HepG2 (cell line): ENCODE data around the gene TPRKB. TPM values are rescaled to one million over a fixed set of nuclear protein-coding genes. Genes with fewer than 3 reads are reported as not detected.

ENCODE experiments used
- ATF7 ChIP-seq, 2 experiments: fragments of 450-650 bp in 1 of 2; sonication (generic) in 1 of 2; formaldehyde crosslinking in 1 of 2; IDR thresholded peaks; 2 replicates each; pipeline versions ENCODE4 v1.4.0 to v1.6.1; 2016 to 2020; ENCODE audit warnings: antibody characterized with exemption in 1 of 2, mild to moderate bottlenecking in 1 of 2, missing genetic modification reagents in 1 of 2
- DR1 ChIP-seq: sonication (generic); formaldehyde crosslinking; IDR thresholded peaks from 2 replicates; pipeline ENCODE4 v1.8.0; 2021; ENCODE audit warnings: mild to moderate bottlenecking, missing genetic modification reagents, inconsistent platforms
- ETV5 ChIP-seq: IDR thresholded peaks from 2 replicates; pipeline ENCODE4 v1.6.1; 2018; ENCODE audit warnings: missing biosample characterization, missing genetic modification reagents, inconsistent platforms, borderline replicate concordance
- NFIB ChIP-seq: sonication (generic); formaldehyde crosslinking; IDR thresholded peaks from 2 replicates; pipeline ENCODE4 v1.9.0; 2021; ENCODE audit warnings: missing genetic modification reagents, mild to moderate bottlenecking, borderline replicate concordance
- NR2F2 ChIP-seq: IDR thresholded peaks from 2 replicates; pipeline ENCODE4 v1.6.1; 2012; ENCODE audit warnings: low read depth, inconsistent platforms, borderline replicate concordance
- SSRP1 ChIP-seq: IDR thresholded peaks from 2 replicates; pipeline ENCODE4 v1.6.1; 2016; ENCODE audit warnings: control low read depth
- YY1 ChIP-seq: IDR thresholded peaks from 2 replicates; pipeline ENCODE4 v1.6.1; 2011; ENCODE audit warnings: low read length, low read depth, moderate library complexity, mild to moderate bottlenecking; ENCODE audit not compliant: insufficient read depth, insufficient replicate concordance
- ZFP36L1 ChIP-seq: sonication (generic); formaldehyde crosslinking; IDR thresholded peaks from 2 replicates; pipeline ENCODE4 v1.8.0; 2022; ENCODE audit warnings: mild to moderate bottlenecking, missing genetic modification reagents, moderate library complexity
- ZNF33A ChIP-seq: sonication (generic); formaldehyde crosslinking; IDR thresholded peaks from 2 replicates; pipeline ENCODE4 v1.5.1; 2020; ENCODE audit warnings: missing genetic modification reagents, mild to moderate bottlenecking, moderate library complexity, borderline replicate concordance
- ZNF616 ChIP-seq: sonication (generic); formaldehyde crosslinking; IDR thresholded peaks from 2 replicates; pipeline ENCODE4 v1.5.0; 2020; ENCODE audit warnings: low read depth, mild to moderate bottlenecking, missing genetic modification reagents
- ZNF652 ChIP-seq: IDR thresholded peaks from 2 replicates; pipeline ENCODE4 v1.6.1; 2016; ENCODE audit warnings: low read depth, borderline replicate concordance
- polyA plus RNA-seq, 8 experiments: library from polyadenylated mRNA; depleted of rRNA in 3 of 8; stranded (reverse) in 7 of 8; unstranded in 1 of 8; fragments of >200 nt; fragmentation: Illumina TruSeq in 4 of 8; extraction: Trizol in 4 of 8; gene quantifications; 2 replicates each; pipeline versions ENCODE4 v1.2.1 to v1.2.3, GENCODE V29; 2011 to 2016; ENCODE audit warnings: low read depth in 4 of 8, missing spikeins in 1 of 8, mixed read lengths in 1 of 8; ENCODE audit not compliant: insufficient read depth in 1 of 8
- total RNA-seq, 5 experiments: library from RNA; depleted of rRNA; stranded (reverse); fragments of >200 nt; fragmentation: Illumina TruSeq; extraction: Trizol; gene quantifications; 2 replicates each; pipeline ENCODE4 v1.2.3, GENCODE V29; 2016; ENCODE audit warnings: low read depth in 1 of 5
- TF ChIP-seq, protein P1 (sequence below), 2 experiments: fragments of 450-650 bp in 1 of 2; sonication (generic) in 1 of 2; formaldehyde crosslinking; IDR thresholded peaks; 2 replicates each; pipeline versions ENCODE4 v1.5.0 to v1.8.0; 2020 to 2022; ENCODE audit warnings: mild to moderate bottlenecking in 1 of 2, missing genetic modification reagents in 1 of 2
- TF ChIP-seq, protein P2 (sequence below): sonication (generic); formaldehyde crosslinking; IDR thresholded peaks from 2 replicates; pipeline ENCODE4 v1.5.1; 2020; ENCODE audit warnings: mild to moderate bottlenecking, missing genetic modification reagents, borderline replicate concordance
- TF ChIP-seq, protein P3 (sequence below): sonication (generic); formaldehyde crosslinking; IDR thresholded peaks from 2 replicates; pipeline ENCODE4 v1.8.1; 2023; ENCODE audit warnings: mild to moderate bottlenecking, missing genetic modification reagents
- TF ChIP-seq, protein P4 (sequence below): sonication (generic); formaldehyde crosslinking; IDR thresholded peaks from 2 replicates; pipeline ENCODE4 v1.5.1; 2020; ENCODE audit warnings: missing genetic modification reagents, mild to moderate bottlenecking, borderline replicate concordance
- TF ChIP-seq, protein P5 (sequence below): sonication (generic); formaldehyde crosslinking; IDR thresholded peaks from 2 replicates; pipeline ENCODE4 v1.9.0; 2021; ENCODE audit warnings: missing genetic modification reagents, borderline replicate concordance

The TPRKB gene
- total and polyA plus RNA-seq, 2 of the 13 experiments (the other 11 are each of a cell fraction or from before 2014, with no cell fraction given), result 32.0 to 58.0 TPM

DNA sequence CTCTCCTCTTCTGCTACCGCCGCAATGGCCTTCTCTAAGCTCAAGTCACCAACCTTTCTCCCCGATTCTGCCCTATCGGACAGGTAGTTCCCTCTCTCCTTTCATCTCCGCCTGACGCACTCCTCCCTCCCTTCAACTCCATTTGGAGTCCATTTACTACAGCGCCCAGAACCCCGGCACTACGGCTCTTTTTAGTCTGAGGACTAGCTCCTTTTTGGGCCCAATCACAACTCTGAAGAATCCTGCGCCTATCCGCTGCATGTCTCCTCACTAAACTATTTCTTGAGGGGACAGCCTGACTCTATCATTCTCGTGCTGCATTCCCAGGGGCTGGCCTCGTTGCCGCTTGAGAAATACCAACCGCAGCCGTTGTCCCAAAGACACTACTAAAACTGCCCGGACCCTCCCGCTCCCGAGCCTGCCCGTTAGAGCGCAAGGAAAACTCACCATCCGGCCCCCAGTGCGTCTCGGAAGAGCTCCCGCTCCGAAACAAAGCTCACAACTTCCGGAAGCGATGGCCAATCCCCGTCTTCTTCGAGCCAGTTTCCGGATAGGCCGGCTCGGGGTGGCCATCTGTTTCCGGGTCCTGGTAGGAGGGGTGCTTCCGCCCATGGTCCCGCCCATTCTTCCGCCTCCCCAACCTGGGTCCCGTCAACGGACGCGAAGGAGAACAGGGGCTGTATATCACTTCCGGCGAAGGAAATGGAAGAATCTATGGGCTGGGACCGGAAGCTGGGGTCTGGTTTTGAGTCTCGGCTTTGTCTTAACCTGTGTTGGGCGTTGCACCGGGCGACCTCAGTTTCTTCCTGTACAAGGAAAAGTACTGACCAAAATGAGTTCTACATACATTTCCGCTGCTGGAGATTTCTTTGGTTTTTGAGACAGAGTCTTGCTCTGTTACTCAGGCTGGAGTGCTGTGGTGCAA is at the start of gene TPRKB (continued):
- TF ChIP-seq, protein P1, sequence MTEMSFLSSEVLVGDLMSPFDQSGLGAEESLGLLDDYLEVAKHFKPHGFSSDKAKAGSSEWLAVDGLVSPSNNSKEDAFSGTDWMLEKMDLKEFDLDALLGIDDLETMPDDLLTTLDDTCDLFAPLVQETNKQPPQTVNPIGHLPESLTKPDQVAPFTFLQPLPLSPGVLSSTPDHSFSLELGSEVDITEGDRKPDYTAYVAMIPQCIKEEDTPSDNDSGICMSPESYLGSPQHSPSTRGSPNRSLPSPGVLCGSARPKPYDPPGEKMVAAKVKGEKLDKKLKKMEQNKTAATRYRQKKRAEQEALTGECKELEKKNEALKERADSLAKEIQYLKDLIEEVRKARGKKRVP (CRISPR knock-in tag; IDR thresholded peaks at IDR 0.05), result peak in 1 of 2 experiments; percentile 67; a peak in 2 of 4 replicates
- TF ChIP-seq ETV5 (CRISPR knock-in tag) (peak; percentile 96), ZNF616 (no peak), SSRP1 (no peak; the same call in 1 of the 2 replicates), NR2F2 (no peak), YY1 (peak; percentile 87), ZFP36L1 (CRISPR knock-in tag) (peak; percentile 75; the same call in 1 of the 2 replicates), ZNF33A (CRISPR knock-in tag) (no peak), ATF7 (IDR thresholded peaks at IDR 0.05) (no peak), ATF7 (CRISPR knock-in tag; IDR thresholded peaks at IDR 0.05) (peak; percentile 69), ZNF652 (CRISPR knock-in tag) (peak; percentile 59; the same call in 1 of the 2 replicates), NFIB (CRISPR knock-in tag) (no peak), DR1 (CRISPR knock-in tag) (0 out of 2 replicates have a peak, but pooled peaks have one; percentile 66)
- TF ChIP-seq, protein P2, sequence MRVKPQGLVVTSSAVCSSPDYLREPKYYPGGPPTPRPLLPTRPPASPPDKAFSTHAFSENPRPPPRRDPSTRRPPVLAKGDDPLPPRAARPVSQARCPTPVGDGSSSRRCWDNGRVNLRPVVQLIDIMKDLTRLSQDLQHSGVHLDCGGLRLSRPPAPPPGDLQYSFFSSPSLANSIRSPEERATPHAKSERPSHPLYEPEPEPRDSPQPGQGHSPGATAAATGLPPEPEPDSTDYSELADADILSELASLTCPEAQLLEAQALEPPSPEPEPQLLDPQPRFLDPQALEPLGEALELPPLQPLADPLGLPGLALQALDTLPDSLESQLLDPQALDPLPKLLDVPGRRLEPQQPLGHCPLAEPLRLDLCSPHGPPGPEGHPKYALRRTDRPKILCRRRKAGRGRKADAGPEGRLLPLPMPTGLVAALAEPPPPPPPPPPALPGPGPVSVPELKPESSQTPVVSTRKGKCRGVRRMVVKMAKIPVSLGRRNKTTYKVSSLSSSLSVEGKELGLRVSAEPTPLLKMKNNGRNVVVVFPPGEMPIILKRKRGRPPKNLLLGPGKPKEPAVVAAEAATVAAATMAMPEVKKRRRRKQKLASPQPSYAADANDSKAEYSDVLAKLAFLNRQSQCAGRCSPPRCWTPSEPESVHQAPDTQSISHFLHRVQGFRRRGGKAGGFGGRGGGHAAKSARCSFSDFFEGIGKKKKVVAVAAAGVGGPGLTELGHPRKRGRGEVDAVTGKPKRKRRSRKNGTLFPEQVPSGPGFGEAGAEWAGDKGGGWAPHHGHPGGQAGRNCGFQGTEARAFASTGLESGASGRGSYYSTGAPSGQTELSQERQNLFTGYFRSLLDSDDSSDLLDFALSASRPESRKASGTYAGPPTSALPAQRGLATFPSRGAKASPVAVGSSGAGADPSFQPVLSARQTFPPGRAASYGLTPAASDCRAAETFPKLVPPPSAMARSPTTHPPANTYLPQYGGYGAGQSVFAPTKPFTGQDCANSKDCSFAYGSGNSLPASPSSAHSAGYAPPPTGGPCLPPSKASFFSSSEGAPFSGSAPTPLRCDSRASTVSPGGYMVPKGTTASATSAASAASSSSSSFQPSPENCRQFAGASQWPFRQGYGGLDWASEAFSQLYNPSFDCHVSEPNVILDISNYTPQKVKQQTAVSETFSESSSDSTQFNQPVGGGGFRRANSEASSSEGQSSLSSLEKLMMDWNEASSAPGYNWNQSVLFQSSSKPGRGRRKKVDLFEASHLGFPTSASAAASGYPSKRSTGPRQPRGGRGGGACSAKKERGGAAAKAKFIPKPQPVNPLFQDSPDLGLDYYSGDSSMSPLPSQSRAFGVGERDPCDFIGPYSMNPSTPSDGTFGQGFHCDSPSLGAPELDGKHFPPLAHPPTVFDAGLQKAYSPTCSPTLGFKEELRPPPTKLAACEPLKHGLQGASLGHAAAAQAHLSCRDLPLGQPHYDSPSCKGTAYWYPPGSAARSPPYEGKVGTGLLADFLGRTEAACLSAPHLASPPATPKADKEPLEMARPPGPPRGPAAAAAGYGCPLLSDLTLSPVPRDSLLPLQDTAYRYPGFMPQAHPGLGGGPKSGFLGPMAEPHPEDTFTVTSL (CRISPR knock-in tag), result 0 out of 2 replicates have a peak, but pooled peaks have one; percentile 46
- TF ChIP-seq, protein P3, sequence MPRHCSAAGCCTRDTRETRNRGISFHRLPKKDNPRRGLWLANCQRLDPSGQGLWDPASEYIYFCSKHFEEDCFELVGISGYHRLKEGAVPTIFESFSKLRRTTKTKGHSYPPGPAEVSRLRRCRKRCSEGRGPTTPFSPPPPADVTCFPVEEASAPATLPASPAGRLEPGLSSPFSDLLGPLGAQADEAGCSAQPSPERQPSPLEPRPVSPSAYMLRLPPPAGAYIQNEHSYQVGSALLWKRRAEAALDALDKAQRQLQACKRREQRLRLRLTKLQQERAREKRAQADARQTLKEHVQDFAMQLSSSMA (CRISPR knock-in tag), result peak; percentile 82
- TF ChIP-seq, protein P4, sequence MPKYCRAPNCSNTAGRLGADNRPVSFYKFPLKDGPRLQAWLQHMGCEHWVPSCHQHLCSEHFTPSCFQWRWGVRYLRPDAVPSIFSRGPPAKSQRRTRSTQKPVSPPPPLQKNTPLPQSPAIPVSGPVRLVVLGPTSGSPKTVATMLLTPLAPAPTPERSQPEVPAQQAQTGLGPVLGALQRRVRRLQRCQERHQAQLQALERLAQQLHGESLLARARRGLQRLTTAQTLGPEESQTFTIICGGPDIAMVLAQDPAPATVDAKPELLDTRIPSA (CRISPR knock-in tag), result no peak
- TF ChIP-seq, protein P5, sequence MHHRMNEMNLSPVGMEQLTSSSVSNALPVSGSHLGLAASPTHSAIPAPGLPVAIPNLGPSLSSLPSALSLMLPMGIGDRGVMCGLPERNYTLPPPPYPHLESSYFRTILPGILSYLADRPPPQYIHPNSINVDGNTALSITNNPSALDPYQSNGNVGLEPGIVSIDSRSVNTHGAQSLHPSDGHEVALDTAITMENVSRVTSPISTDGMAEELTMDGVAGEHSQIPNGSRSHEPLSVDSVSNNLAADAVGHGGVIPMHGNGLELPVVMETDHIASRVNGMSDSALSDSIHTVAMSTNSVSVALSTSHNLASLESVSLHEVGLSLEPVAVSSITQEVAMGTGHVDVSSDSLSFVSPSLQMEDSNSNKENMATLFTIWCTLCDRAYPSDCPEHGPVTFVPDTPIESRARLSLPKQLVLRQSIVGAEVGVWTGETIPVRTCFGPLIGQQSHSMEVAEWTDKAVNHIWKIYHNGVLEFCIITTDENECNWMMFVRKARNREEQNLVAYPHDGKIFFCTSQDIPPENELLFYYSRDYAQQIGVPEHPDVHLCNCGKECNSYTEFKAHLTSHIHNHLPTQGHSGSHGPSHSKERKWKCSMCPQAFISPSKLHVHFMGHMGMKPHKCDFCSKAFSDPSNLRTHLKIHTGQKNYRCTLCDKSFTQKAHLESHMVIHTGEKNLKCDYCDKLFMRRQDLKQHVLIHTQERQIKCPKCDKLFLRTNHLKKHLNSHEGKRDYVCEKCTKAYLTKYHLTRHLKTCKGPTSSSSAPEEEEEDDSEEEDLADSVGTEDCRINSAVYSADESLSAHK, result no peak; the same call in 1 of the 2 replicates
